Measurements from ENCODE around the gene SLC5A12.

SLC5A12 gene

DNA sequence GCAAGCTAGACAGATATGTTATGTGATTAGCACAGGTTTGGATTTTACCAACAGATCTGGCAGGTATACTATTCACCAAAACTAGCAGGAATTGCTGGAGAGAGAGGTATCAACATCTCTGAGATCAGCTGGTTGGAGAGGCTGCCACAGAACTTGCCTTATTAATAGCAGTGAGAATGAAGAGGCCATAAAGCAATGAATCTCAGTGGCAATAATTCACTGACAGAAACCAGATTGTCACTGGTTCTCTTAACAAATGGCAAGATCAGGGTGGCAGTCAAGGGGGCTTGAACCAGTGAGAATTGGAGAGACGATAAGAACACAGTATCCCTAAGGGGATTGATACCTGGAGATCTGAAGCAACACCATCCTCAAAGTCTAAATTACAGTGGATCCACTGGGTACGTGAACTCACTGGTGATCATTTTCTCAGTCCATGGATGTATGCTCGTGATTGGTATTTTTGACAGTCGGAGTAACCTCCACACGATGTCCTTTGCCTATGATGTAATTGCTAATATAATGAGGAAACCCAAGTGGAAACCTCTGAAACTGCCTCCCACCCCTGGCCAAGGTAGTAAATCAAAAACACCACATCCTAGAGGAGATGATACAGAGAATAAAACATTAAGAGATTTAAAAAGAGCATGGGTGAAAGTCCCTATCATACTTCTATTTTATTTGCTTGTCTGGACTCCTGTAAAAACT, 17.7 kb upstream of the SLC5A12 start:
- Mint-ChIP-seq H3K27ac (no peak overlapping the region), H3K9me3 (ENCODE audit: low read depth) (peaks cover 7% of the 10 kb centered on the region), H3K4me3 (no peak overlapping the region), H3K27me3 (no peaks in the 10 kb centered on the region), H3K4me1 (ENCODE audit: low read depth) (no peaks in the 10 kb centered on the region), H3K36me3 (no peaks in the 10 kb centered on the region)

DNA sequence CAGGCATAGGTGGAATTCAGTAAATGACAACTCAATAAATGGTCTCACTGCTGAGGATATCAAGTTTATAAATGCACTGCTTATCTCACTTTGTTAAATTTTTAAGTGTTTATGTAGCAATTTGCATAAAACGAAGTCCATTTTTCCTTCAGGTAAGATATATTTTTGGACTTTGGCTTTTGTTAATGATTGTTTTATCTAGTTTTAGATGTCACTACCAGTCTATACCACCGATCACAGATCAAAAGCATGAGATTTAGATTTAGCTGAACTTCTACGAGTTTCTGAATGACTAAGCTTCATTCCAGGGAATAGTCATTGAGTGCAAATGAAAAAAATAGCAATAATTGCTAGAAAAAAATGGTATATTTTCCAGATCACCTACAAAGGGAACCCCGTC, 12.8 kb upstream of the SLC5A12 start:
- no peak overlapping the region for H3K27ac Mint-ChIP-seq
- no peak overlapping the region for H3K4me3 Mint-ChIP-seq
- H3K27me3 Mint-ChIP-seq = no peaks in the 10 kb centered on the region
- peaks cover 13% of the 10 kb centered on the region for H3K9me3 Mint-ChIP-seq (ENCODE audit: low read depth)
- H3K4me1 Mint-ChIP-seq (ENCODE audit: low read depth) = no peaks in the 10 kb centered on the region
- no peaks in the 10 kb centered on the region for H3K36me3 Mint-ChIP-seq

- peaks cover 9% of the 10 kb centered on the region for H3K9me3 Mint-ChIP-seq (ENCODE audit: low read depth)
- H3K4me1 Mint-ChIP-seq (ENCODE audit: low read depth) = no peaks in the 10 kb centered on the region
- no peaks in the 10 kb centered on the region for H3K27me3 Mint-ChIP-seq
- no peaks in the 10 kb centered on the region for H3K36me3 Mint-ChIP-seq
- H3K4me3 Mint-ChIP-seq = no peak overlapping the region
- no peak overlapping the region for H3K27ac Mint-ChIP-seq
Measured at GRCh38 chr11:26731084-26731456, 9.2 kb upstream of the SLC5A12 start.

GRCh38 chr11:26730414-26731083, 8.7 kb upstream of the SLC5A12 start:
- no peaks in the 10 kb centered on the region for H3K27me3 Mint-ChIP-seq
- peaks cover 9% of the 10 kb centered on the region for H3K9me3 Mint-ChIP-seq (ENCODE audit: low read depth)
- no peak overlapping the region for H3K4me3 Mint-ChIP-seq
- no peaks in the 10 kb centered on the region for H3K36me3 Mint-ChIP-seq
- H3K4me1 Mint-ChIP-seq (ENCODE audit: low read depth) = no peaks in the 10 kb centered on the region
- no peak overlapping the region for H3K27ac Mint-ChIP-seq

DNA sequence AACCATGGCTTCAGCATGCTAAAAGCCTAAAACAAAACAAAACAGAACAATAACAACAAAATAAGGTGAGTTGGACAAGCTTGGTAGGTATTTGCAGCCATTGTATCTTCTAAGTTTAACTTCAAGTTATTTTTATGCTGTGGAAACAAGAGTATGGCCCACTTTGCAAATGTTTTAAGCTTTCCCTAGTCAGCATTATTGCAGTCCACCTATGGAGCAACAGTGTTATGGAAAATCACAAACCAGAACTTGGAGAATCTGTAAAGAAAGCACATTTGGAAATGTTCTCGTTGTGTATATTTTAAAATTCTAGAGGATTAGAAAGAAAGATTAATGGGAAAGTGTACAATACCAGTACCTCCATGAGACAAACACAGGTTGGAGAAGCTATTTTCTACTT, 7.4 kb upstream of the SLC5A12 start:
- Mint-ChIP-seq H3K4me1 (ENCODE audit: low read depth) (no peaks in the 10 kb centered on the region), H3K27ac (no peak overlapping the region), H3K27me3 (no peaks in the 10 kb centered on the region), H3K4me3 (no peak overlapping the region), H3K36me3 (no peaks in the 10 kb centered on the region), H3K9me3 (ENCODE audit: low read depth) (peaks cover 10% of the 10 kb centered on the region)

DNA sequence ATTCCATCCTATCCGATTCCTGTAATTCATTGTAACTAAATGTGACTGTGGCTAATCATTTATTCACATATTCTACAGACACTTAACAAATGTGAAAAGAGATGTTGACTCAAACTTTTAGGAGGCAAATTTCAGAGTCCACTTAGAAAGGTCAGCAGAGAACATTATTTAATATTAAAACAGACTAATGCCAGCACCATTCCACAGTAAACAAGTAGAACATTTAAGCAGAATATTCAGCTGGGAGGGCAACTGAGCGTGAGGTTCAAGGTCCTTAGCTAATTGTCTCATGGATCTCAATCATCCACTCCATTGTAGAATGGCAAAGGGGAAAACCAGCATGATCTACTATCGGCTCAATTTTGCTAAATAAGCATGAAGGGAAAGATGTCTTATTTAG, 5.1 kb upstream of the SLC5A12 start:
- H3K27ac Mint-ChIP-seq = no peak overlapping the region
- H3K36me3 Mint-ChIP-seq = no peaks in the 10 kb centered on the region
- no peaks in the 10 kb centered on the region for H3K4me1 Mint-ChIP-seq (ENCODE audit: low read depth)
- peaks cover 12% of the 10 kb centered on the region for H3K9me3 Mint-ChIP-seq (ENCODE audit: low read depth)
- no peaks in the 10 kb centered on the region for H3K27me3 Mint-ChIP-seq
- no peak overlapping the region for H3K4me3 Mint-ChIP-seq

- Mint-ChIP-seq H3K4me3 (no peak overlapping the region), H3K27me3 (no peaks in the 10 kb centered on the region), H3K9me3 (ENCODE audit: low read depth) (peaks cover 12% of the 10 kb centered on the region), H3K36me3 (no peaks in the 10 kb centered on the region), H3K27ac (no peak overlapping the region), H3K4me1 (ENCODE audit: low read depth) (no peaks in the 10 kb centered on the region)
Measured at GRCh38 chr11:26719998-26720397, 1.9 kb downstream of the SLC5A12 start.

DNA sequence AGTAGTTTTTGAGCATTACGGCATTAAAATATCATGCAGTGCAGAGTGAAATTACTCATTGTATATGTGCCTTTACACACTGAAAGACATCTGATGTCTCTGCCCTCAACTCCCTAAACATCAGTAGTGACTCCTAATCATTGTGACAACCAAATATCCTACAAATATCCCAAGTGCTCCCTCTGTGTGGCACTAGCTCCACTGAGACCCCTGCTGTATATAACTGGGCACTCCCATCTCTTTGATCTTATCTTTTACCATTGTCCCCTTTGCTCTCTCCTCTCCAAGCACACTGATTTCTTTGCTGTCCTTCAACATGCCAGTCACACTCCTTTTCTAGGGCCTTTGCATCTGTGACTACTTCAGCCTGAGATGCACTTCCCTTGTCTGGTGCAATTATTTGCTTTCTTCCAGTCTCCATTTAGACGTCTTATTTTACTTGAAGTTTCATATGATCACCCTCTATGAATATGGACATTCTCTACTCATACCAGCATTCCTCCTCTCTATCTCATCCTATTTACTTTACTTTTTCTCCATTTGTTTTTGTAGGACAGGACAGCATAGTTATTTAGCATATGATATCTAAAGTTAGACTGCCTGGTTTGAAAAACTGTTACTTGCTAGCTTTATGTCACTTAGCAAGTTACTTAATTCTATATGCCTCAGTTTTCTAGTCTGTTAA, 2.4 kb downstream of the SLC5A12 start:
- Mint-ChIP-seq H3K27me3 (no peaks in the 10 kb centered on the region), H3K27ac (no peak overlapping the region), H3K4me1 (ENCODE audit: low read depth) (no peaks in the 10 kb centered on the region), H3K9me3 (ENCODE audit: low read depth) (peaks cover 12% of the 10 kb centered on the region), H3K4me3 (no peak overlapping the region), H3K36me3 (no peaks in the 10 kb centered on the region)

DNA sequence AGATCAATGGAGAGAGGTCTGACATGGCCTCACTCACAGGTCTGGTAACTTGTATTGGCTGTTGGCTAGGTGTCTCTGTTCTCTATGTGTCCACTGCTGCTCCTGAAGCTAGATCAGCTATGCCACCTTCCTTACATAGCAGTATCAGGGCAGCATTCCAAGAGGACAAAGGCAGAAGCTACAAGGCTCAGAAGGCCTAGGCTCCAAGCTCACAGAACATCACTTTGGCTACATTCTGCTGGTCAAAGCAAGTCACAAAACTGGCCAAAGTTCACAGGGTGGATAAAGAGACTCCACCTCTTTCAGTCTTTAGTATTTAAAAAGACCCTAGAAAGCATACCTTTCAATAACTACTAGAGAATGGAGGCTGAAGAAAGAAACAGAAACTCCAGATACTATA, 4.1 kb downstream of the SLC5A12 start:
- Mint-ChIP-seq H3K9me3 (ENCODE audit: low read depth) (peaks cover 3% of the 10 kb centered on the region), H3K27ac (no peak overlapping the region), H3K4me1 (ENCODE audit: low read depth) (no peaks in the 10 kb centered on the region), H3K36me3 (no peaks in the 10 kb centered on the region), H3K27me3 (no peaks in the 10 kb centered on the region), H3K4me3 (no peak overlapping the region)

DNA sequence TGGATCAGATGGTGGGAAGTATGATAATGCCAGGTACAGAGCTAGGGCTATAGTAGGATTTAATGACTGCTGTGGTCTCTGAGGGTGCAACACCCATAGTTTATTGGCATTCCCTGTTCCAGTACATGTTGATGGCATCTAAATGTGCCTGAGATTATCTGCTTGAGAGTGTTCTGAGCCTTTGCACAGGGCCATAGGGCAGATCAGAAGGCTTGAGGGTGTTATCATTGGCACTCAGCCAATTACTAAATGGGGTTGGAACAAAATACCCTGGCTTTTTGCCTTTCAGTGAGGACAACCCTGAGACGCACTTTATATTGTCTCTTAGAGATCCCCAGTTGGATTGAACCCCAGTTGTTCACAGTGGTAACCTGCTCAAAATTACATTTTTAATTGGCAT, 6.7 kb downstream of the SLC5A12 start:
- no peaks in the 10 kb centered on the region for H3K9me3 Mint-ChIP-seq (ENCODE audit: low read depth)
- H3K36me3 Mint-ChIP-seq = no peaks in the 10 kb centered on the region
- H3K4me3 Mint-ChIP-seq = no peak overlapping the region
- no peak overlapping the region for H3K27ac Mint-ChIP-seq
- H3K4me1 Mint-ChIP-seq (ENCODE audit: low read depth) = no peaks in the 10 kb centered on the region
- no peaks in the 10 kb centered on the region for H3K27me3 Mint-ChIP-seq

GRCh38 chr11:26712497-26712896, 9.4 kb downstream of the SLC5A12 start:
- H3K27me3 Mint-ChIP-seq = no peaks in the 10 kb centered on the region
- H3K4me1 Mint-ChIP-seq (ENCODE audit: low read depth) = no peaks in the 10 kb centered on the region
- no peak overlapping the region for H3K27ac Mint-ChIP-seq
- no peaks in the 10 kb centered on the region for H3K9me3 Mint-ChIP-seq (ENCODE audit: low read depth)
- no peak overlapping the region for H3K4me3 Mint-ChIP-seq
- no peaks in the 10 kb centered on the region for H3K36me3 Mint-ChIP-seq

DNA sequence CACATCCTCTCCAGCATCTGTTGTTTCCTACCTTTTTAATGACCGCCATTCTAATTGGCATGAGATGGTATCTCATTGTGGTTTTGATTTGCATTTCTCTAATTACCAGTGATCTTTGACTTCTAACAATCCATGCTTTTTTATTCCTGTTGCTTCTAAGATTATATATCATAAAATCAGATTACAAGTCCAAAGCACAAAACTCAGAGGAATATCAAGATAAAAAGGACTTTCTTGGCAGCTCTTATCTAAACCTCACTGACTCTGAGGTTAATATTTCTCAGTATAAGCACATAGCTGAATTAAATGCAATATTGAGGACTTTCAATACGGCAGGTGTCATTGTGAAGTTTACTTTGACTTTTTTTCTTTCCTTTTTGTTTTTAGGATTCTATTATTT, 11.4 kb downstream of the SLC5A12 start:
- Mint-ChIP-seq H3K9me3 (ENCODE audit: low read depth) (no peaks in the 10 kb centered on the region), H3K4me3 (no peak overlapping the region)

DNA sequence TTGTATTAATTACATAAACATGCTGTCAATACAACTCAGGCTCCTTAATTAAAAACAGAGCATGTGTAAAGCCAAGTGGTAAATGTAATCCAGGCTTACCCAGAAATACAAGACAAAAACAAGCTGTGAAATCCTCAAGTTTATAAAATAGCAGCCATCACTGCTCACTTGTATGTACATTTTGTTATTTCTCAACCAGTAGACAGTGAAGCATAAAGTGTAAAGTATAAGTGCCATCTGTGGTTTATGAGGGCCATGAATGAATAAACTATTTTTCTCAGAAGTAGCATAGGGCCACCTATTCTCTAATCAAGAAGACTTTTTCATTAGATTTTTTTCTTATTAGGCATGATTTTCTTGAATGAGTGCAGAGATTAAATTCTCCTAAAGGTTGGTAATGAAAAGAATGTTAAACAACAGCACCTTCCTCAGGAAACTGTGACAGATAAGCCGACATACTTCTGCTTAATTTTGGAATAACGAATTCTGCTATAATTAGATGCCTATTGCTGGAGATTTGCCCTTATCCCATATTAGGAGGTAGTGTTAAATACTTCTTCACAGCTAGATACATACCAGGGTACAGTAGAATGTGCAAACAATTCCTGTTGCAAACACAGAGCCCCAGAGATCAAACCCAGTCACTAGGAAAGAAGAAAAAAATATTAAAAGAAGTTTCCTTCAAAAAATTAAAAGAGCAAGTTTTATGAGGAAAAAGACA, 13.0 kb downstream of the SLC5A12 start:
- Mint-ChIP-seq H3K36me3 (no peaks in the 10 kb centered on the region), H3K4me3 (no peak overlapping the region), H3K27ac (no peak overlapping the region), H3K9me3 (ENCODE audit: low read depth) (no peaks in the 10 kb centered on the region), H3K4me1 (ENCODE audit: low read depth) (no peaks in the 10 kb centered on the region), H3K27me3 (no peaks in the 10 kb centered on the region)

More for the DNA sequence above, 11.4 kb downstream of the SLC5A12 start:
- Mint-ChIP-seq H3K36me3 (no peaks in the 10 kb centered on the region), H3K27me3 (no peaks in the 10 kb centered on the region), H3K27ac (no peak overlapping the region), H3K4me1 (ENCODE audit: low read depth) (no peaks in the 10 kb centered on the region)

- no peak overlapping the region for H3K4me3 Mint-ChIP-seq
- H3K9me3 Mint-ChIP-seq (ENCODE audit: low read depth) = no peaks in the 10 kb centered on the region
- H3K27me3 Mint-ChIP-seq = no peaks in the 10 kb centered on the region
- no peaks in the 10 kb centered on the region for H3K36me3 Mint-ChIP-seq
- no peak overlapping the region for H3K27ac Mint-ChIP-seq
- no peaks in the 10 kb centered on the region for H3K4me1 Mint-ChIP-seq (ENCODE audit: low read depth)
Measured at GRCh38 chr11:26706181-26706580, 15.7 kb downstream of the SLC5A12 start.

- H3K27me3 Mint-ChIP-seq = no peaks in the 10 kb centered on the region
- H3K4me1 Mint-ChIP-seq (ENCODE audit: low read depth) = no peaks in the 10 kb centered on the region
- H3K27ac Mint-ChIP-seq = no peak overlapping the region
- H3K4me3 Mint-ChIP-seq = no peak overlapping the region
- no peaks in the 10 kb centered on the region for H3K36me3 Mint-ChIP-seq
- no peaks in the 10 kb centered on the region for H3K9me3 Mint-ChIP-seq (ENCODE audit: low read depth)
Measured at GRCh38 chr11:26704249-26704648, 17.6 kb downstream of the SLC5A12 start.

All from activated naive CD8-positive, alpha-beta T cell (primary cell).